Smooth muscle cell of the brain vasculature (primary cell): ENCODE measurements around the gene CHMP2B.
A peak's percentile ranks its signal among the peaks of the same experiment; 100 is the strongest.

Experiments
- DNase-seq: peaks from one replicate; pipeline ENCODE4 v3.0.0-alpha.2; 2012; ENCODE audit warnings: low read depth, low spot score

CHMP2B gene, protein sequence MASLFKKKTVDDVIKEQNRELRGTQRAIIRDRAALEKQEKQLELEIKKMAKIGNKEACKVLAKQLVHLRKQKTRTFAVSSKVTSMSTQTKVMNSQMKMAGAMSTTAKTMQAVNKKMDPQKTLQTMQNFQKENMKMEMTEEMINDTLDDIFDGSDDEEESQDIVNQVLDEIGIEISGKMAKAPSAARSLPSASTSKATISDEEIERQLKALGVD

GRCh38 chr3:87227104-87227834 is at the start of gene CHMP2B:
CHMP2B (plus strand) TSS chr3:87227309; CDS start chr3:87227523, 214 bp downstream.
- peak; percentile 77 for DNase-seq

GRCh38 chr3:87179642-87180041 is 47.5 kb upstream of the CHMP2B start:
- DNase-seq = no peak

DNA sequence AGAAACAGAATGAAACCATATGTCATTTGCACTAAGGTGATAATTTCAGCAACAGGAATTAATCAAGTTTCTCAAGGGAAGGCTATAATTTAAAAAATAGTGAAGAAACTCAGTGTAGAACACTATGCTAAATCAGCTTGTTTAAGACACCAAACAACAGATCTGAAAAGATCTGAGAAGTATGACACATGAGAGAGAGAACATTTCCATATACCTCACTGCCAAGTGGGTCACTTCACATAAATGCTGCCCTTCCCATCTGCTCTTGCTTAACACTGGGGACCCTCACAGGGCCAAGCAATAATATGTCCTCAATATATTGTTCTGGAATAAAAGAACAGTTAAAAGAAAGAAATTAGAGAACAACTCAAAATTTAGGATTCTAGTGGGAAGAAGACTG is 45.6 kb upstream of the CHMP2B start:
- no peak for DNase-seq

GRCh38 chr3:87182023-87182422 is 45.1 kb upstream of the CHMP2B start:
- DNase-seq = no peak

DNA sequence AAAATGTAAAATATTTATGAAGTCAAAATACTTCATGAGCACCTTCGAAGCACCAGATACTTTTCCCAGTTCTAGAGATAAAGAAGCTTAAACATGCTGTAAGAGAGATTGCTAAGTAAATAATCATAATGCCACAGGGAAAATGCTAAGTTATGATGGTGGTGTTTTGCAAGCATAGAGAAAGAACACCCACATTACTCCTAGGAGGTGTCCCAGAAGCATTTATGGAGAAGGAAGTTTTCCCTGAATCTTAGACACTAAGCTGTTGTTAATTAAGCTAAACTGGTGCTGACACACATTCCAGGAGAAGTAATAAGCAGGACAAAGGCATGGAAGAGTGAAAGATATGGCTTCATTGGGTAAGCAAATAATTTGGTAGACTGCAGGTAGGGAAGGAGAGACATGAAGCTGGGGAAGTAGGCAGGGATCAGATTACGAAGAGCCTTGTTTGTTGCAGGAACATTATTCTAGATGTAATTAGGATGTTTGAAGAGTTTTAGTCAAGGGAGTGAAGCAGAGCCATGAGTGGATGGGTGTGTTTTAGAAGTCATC is 40.4 kb upstream of the CHMP2B start:
- no peak for DNase-seq

- no peak for DNase-seq
Measured at GRCh38 chr3:87191175-87191574, 35.9 kb upstream of the CHMP2B start.

DNA sequence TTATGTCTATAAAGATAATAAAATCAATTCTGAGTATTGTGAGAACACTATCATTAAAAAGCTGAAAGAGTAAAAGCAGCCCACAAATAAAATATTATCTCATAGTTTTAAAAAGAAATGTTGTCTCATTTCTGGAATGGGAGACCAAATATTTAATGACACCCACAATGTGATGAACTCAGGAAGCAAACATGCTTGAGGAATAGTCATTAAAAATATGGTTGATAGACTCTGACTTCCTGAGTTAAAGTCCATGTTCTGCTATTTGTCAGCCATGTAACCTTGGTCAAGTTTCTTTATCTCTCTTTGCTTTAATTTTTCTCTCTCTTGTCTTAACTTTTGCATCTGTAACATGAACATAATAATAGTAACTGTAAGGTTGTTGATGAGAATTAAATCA is 35.5 kb upstream of the CHMP2B start:
- no peak for DNase-seq

- no peak for DNase-seq
Measured at GRCh38 chr3:87196879-87197278, 30.2 kb upstream of the CHMP2B start.

- DNase-seq = no peak
Measured at GRCh38 chr3:87197531-87197930, 29.6 kb upstream of the CHMP2B start.

DNA sequence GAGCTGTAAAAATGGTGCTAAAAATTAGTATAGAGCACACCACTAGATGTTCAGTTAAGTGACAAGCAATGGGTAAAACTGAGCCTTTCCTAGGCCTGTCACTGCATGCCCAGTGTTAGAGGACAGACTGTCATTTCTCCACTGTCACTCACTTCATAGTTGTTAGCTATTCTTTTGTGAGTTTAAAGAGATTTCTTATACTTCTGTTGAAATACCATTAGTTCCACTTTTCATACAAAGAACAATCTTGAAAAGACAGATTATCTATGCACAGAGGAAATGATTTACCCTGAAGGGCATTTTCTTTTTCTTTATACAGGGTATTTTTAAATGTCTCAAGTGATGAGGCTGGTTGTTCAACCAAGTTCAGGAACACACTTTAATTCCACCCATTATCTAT is 28.3 kb upstream of the CHMP2B start:
- no peak for DNase-seq

GRCh38 chr3:87199628-87200027 is 27.5 kb upstream of the CHMP2B start:
- no peak for DNase-seq

DNA sequence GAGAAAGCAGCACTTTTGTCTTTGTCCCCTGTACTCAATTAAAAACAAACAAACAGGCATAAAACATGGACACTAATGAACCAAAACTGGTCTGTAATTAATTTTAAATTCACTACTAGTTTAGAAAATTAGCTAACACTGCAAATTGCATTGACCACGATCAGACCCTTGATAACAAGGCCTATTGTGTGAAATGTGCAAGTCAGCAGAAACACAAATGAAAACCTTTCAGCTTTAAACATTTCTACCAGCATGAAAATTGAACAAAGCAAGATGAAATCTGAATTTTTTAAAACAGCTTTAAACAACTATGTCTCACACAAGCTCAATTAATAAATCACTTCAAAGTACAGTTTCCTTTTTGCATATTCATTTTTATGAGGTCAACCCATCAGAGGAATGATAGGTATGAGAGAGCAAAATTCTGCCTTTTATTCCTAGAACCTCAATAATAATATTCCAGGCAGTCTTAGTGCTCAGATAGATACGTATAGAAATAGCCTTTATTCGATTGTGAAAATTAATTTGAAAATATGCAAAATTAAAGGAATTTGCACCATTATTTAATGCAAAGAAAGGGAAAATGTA is 27.0 kb upstream of the CHMP2B start:
- no peak for DNase-seq

- no peak for DNase-seq
Measured at GRCh38 chr3:87201727-87202126, 25.4 kb upstream of the CHMP2B start.

GRCh38 chr3:87203809-87204208 is 23.3 kb upstream of the CHMP2B start:
- no peak for DNase-seq

- DNase-seq = no peak
Measured at GRCh38 chr3:87206070-87206469, 21.0 kb upstream of the CHMP2B start.

- DNase-seq = no peak
Measured at GRCh38 chr3:87206635-87207034, 20.5 kb upstream of the CHMP2B start.

DNA sequence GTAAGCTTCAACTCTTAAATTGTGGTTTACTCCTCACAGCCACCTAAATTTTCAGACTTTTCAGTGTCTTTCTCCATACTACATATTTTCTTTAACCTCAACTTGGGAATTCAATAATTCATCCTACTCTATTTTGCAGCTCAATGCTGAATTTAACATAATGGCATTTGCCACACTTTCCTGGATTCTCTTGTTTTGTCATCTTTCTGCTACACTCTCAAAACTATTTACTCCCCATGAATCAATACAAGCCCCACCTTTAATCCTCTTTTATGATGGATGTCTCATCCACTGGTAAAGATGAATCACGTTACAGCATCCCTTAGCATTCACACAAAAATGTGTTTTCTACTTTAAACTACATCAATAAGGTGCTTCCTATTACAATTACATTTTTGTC is 19.6 kb upstream of the CHMP2B start:
- no peak for DNase-seq

DNA sequence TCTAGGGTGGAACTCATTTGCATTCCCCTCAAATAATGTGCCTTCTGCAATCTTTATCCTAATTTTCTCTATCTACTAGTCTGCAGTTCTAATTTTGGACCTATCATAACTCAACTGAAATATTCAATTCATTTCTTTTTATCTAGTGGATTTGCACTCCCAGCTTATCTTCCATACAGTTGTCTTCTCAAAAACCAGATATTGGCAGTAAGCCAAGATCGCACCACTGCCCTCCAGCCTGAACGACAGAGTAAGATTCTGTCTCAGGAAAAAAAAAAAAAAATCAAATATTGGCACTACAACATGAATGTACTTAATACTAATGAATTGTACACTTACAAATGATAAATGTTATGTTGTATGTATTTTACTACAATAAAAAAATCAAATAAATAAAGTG is 18.0 kb upstream of the CHMP2B start:
- no peak for DNase-seq

DNA sequence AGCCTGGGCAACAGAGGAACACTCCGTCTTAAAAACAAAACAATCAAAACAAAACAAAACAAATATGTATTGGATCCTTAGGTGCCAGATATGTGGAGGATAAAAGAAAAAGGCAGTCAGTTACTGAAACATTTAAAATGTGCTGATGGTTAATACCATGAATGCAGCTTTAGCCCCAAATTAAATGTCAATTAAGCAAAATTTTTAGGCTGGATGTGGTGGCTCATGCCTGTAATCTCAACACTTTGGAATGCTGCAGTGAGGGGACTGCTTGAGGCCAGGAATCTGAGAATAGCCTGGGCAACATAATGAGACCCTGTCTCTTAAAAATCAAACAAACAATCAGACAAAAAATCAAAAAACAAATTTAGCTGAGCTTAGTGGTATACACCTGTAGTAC is 8.5 kb upstream of the CHMP2B start:
- no peak for DNase-seq

- no peak for DNase-seq
Measured at GRCh38 chr3:87219611-87220010, 7.5 kb upstream of the CHMP2B start.

GRCh38 chr3:87225659-87226058 is 1.4 kb upstream of the CHMP2B start:
- DNase-seq = no peak

DNA sequence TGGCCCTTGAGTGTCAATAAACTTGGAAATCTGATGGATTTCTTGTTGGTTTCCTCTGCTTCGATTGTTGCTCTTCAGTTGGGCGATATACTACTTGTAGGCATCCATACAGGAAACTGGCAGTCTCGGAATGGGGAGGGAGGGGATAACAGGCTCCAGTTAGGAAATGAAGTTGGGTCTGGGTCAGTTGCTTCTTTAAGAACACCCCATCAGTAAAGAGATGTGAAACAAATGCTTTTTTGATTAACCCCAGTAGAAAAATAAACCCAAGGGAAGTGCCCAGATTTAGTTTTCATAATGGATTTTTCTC is 681 bp downstream of the CHMP2B start:
- DNase-seq = no peak

DNA sequence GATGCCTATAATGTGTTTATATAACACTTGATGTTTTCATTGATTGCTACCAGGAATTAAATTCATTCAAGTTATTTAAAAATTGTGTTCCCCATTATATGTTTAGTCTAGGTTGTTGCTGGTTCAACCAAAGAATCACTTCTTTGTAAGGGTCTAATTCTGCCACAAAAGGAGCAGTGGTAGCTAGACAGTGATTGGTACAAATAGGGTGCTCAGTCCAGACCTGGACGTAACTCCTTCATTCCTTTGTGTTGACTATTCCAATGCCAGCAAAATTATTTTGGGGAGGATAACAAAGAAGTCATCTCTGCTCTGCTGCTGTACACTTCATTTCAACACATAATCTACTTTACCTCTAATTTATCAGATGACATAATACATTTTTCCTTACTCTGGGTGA is 1.2 kb downstream of the CHMP2B start:
- no peak for DNase-seq
